CD4-positive, alpha-beta T cell treated with Interleukin-6 for 4 hours (primary cell): Measurements from ENCODE around the gene KDM4C.
"Not testable (repeated sequence)": the region's sequence is repeated elsewhere in the genome, so short reads cannot be mapped to it uniquely, and the experiment has no call there.

Source experiments
- DNase-seq: peaks from one replicate; pipeline ENCODE4 v3.0.0-alpha.2; 2020; ENCODE audit warnings: mixed read lengths

The KDM4C gene

DNA sequence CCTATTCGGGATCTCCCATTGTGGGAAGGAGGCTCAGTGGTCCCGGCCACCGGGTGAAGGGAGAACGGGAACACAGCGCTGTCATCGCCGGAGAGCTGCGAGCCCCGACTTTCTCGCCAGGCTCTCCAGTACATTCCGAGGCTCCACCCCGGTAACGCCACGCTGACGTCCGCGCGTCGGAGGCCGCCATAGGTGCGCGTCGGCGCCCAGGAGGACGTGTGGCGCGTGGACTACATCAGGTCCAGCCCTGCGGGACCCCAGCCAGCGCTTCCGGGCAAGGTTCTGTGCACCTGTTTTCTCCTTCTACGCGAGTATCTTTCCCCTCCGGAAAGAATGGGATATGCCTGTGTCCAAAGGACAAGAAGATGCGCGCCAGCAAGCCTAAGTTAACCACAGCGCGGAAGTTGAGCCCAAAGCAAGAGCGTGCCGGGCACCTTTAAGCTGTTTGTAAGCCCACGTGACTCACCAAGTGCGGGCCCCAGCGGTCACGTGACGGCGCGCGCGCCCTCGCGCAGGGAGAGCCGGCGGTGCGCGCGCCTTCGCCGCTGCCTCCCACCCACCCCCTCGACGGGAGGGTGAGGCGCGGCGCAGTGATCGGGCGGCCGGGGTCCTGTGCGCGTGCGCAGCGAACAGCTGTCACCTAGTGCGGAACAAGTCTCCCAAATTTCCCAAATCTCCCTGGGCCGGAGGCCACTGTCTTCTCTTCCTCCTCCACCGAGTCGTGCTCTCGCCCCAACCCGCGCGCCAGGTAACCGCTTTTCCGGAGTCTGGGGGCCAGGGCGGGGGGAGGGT, at the start of gene KDM4C:
KDM4C (plus strand) TSS at position 518 of the 792 bp plus-strand sequence. CDS start 35,016 bp downstream, outside the sequence.
- peak; percentile 94 for DNase-seq

DNA sequence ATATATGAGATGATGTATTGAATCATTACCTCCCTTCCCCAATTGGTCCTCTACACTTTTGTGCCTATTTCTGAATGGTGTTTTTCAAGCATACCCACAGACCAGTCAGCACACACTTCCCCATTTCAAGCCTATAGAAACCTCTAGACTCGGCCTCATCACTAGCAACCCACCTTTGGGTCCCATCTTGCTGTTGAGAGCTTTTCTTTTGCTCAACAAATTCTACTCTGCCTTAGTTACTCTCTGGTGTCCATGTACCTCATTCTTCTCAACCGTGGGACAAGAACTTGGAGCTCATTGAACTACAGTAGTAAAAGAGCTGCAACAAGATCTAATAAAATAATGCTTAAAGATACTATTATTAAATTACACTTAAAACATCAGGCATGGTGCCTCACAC, 49.0 kb upstream of the KDM4C start:
- DNase-seq = no peak

DNA sequence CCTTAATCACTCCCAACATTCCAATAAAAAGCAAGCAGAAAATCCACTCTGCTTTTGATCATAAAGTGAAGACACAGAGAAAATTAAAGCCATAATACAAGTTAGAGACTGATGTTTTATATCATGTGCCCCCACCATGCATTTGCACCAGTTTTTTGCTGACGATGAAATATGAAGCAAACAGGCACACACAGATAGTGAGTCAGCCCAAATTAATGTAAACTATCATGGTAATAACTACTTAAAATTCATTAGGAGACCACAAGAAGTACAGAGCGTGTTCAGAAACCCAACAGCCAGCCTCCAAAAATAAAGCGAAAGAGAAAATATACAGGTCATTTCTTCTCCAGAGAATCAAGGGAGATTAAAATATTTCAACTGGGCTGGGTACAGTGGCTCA, 46.4 kb upstream of the KDM4C start:
- no peak for DNase-seq

DNA sequence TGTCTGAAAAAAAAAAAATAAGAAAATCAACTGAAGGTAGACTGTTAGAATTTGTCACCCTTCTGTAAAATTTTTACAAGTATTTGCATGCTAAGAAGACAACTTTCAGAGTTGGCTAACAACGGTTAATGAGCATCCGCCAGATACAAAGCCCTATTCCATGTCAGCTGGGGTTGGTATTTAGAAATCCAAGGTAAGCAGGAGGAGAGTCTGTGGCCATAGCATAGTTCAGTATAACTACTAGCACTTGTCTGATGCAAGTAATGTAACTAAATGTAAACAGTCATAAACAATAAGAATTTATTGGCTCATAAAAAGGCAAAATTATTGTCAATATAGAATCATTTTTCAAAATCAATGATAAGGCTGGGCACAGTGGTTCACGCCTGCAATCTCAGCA, 45.7 kb upstream of the KDM4C start:
- DNase-seq = no peak

DNA sequence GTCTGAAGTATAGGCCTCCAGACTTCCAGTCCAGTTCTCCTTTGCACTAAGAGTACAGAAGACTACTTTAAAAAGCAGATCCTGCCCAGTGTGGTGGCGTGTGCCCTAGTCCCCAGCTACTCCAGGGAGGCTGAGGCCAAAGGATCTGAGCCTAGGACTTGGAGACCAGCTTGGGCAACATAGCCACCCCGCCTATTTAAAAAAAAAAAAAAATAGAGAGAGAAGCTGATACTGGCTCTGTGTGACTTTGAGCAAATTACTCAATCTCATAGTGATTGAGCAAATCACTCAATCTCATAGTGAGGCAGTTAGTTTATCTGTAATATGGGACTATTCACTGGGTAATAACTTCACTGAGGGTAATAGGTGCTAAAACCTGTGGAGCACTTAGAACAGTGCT, 43.6 kb upstream of the KDM4C start:
- no peak for DNase-seq

DNA sequence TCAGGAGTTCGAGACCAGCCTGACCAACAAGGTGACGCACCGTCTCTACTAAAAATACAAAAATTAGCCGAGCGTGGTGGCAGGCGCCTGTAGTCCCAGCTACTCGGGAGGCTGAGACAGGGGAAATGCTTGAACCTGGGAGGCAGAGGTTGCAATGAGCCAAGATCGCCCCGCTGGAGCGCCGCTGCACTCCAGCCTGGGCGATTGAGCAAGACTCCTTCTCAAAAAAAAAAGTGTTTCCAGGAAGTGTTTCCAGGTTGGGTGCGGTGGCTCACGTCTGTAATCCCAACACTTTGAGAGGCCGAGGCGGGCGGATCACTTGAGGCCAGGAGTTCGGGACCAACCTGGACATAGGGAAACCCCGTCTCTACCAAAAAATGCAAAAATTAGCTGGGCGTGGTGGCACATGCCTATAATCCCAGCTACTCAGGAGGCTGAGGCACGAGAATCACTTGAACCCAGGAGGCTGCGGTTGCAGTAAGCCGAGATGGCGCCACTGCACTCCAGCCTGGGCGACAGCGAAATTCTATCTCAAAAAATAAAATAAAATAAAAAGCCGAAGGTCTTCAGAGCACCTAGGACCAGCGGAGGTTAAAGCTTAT, 42.5 kb upstream of the KDM4C start:
- not testable (repeated sequence) for DNase-seq

DNA sequence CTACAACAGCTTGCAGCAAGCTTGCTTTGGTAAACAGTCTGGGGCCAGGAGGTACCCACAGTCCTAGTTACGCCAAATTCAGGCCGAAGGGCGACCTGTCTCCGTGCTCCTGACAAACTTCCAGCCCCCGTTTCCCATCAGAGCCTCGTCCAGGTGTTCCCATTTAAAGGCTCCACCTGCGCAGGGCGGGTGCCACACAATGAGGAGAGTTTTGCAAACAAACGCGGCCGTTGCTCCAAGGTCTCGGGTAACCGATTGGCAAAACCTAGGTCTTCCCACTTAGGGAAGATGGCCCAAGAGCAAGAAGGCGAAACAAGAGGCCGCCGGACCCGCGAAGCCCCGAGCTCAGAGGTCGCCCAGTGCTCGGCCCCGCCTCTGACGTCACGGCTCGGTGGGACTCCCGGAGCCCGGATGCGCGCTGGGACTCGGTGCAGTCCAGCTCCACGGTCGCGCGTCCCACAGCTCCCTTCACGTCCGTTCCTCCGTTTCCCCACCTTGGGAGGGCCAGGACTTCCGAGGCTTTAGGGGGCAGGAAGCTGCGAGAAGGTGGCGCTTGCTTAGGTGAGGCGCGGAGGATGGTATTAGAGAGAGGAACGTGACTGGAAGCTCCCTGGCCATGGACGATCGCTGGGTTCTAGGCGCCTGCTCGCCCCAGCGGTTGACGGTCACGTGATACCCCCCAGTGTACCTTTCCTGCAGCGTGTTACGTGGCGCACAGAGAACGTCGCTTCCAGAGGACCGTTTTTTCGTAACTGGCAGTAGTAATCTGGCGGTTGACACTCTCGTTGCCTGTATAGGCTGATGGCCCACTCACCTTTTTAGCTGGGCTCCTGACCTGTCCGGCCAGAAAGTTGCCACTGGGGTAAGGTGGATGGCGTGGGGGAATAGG, 41.8 kb upstream of the KDM4C start:
- DNase-seq = peak; percentile 74

DNA sequence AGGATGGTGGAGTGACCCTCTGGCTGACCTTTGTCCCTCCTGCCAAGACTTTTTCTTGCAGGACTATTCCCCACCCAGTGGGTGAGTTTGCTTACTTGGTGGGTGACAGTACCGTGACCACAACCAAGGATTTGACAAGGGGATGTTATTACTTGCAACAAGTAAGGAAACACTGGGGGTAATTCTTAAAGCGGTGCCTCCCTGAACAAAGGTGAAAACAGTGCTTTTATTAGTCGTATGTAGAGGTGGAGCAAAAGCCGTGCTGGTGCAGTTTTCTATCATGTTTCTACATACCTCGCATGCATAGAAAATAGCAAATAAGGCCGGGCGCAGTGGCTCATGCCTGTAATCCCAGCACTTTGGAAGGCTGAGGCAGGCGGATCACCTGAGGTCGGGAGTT, 41.0 kb upstream of the KDM4C start:
- no peak for DNase-seq

DNA sequence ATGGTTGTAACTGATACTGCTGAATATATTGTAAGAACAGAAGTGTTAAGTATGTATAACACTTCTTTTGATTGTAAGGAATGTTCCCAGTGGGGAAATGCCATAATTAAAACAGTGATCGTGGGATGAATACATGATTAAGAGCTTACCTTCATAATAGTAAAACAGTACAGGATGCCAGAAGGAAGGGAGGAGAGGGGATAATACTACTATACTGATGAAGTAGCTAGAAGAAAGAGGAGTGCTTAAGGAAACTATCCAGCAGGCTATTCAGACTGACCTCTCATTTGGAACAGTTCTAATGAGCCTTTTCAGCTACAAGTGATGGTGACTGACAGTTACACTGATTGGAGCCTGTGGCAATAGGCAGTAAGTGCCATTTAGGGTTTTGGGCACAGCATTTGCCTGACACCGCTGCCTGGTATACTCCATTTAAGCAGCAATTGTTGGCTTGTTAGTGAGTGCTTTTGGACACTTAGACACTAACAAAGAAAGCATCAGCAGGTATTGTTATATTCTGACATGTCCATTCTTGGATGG, 33.8 kb upstream of the KDM4C start:
- DNase-seq = no peak

DNA sequence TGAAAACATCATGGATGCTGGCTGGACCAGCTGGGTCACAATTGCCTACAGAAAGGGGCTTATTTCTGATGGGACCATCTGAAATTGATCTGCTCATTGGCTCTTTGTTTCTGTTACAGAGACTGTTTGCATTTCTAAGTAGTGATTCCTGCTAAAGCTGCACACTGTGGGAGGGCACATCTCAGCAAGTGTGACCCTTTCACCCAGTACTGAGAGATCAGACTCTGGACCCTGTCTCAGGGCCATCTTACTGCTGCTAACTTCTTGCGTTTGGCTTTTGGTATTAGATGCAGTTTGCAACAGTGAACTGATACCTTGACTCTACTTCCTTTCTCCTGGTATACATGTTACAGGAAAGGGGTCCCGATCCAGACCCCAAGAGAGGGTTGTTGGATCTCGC, 24.5 kb upstream of the KDM4C start:
- DNase-seq = no peak

DNA sequence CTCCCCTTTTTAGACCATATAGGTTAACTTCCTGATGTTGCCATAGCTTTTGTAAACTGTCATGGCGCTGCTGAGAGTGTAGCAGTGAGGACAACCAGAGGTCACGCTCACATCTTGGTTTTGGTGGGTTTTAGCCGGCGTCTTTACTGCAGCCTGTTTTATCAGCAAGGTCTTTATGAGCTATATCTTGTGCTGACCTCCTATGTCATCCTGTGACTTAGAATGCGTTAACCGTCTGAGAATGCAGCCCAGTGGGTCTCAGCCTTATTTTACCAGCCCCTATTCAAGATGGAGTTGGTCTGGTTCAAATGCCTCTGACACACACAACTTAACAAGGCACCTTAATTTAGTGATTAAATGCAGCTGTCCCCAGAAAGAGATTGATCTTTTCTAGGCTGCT, 23.9 kb upstream of the KDM4C start:
- DNase-seq = no peak

DNA sequence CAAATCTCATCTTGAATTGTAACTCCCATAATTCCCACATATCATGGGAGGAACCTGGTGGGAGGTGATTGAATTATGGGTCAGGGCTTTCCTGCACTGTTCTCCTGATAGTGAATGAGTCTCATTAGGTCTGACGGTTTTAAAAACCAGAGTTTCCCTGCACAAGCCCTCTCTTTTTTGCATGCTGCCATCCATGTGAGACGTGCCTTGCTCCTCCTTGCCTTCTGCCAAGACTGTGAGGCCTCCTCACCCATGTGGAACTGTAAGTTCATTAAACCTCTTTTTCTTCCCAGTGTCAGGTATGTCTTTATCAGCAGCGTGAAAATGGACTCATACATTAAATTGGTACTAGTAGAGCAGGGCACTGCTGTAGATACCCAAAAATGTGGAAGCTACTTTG, 22.4 kb upstream of the KDM4C start:
- no peak for DNase-seq

DNA sequence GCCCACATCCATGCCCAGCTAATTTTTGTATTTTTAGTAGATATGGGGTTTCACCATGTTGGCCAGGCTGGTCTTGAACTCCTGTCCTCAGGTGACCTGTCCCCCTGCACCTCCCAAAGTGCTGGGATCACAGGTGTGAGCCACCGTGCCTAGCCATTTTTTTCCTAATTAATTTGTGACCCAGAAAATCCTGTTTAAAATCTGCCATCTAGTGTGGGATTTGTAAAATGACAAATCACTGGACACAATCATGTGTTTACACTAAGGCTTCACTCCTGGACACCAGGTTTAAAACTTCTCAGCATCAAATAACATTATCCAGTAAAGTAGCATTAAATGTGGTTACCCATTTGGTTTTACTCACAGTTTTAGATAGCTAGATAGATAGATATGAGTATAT, 18.6 kb upstream of the KDM4C start:
- DNase-seq = no peak

DNA sequence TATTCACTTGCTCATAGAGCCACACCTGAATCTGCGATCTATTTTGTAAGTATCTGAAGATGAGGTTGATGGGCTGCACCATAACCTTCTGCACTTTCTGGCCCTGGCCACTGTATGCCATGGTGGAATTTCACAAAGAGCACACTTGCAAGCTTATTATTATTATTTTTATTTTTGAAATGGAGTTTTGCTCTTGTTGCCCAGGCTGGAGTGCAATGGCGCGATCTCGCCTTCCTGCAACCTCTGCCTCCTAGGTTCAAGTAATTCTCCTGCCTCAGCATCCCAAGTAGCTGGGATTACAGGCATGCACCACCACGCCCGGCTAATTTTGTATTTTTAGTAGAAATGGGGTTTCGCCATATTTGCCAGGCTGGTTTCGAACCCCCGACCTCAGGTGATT, 8.9 kb upstream of the KDM4C start:
- not testable (repeated sequence) for DNase-seq

DNA sequence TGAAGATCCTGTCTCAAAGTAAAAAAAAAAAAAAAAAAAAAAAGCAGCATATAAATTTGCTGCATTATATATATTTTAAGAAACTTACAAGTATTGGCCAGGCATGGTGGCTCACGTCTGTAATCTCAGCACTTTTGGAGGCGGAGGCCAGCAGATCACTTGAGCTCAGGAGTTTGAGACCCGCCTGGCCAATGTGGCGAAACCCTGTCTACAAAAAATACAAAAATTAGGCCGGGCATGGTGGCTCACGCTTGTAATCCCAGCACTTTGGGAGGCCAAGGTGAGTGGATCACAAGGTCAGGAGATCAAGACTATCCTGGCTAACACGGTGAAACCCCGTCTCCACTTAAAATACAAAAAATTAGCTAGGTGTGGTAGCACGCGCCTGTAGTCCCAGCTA, 2.9 kb upstream of the KDM4C start:
- not testable (repeated sequence) for DNase-seq

DNA sequence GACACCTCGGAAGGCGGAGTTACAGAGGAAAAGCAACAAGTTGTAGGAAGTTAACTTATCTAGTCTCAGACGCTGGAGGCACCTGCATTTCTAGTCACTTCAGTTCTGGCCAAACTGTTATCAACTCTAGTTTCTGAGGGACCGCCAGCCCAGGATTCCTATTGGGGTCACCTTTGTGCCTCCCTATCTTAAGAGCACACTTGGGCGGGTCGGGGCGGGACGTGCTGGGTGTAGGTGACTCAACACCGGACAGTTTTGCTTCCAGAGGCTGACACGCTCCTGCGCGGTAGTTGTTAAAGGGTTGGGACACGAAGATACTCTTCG, 679 bp upstream of the KDM4C start:
- DNase-seq = peak; percentile 77

DNA sequence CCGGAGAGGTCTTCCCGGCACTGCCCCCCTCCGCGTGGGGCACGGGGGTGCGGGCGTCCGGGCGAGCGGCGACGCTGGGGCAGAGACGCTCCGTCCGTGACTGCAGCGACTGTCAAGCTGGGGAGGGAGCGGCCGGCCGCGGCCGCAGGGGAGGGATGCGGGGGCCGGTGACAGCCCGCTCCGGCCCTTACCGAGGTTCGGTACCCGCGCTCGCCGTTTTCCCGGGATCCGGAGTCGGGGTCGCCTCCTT, 400 bp downstream of the KDM4C start:
- no peak for DNase-seq

DNA sequence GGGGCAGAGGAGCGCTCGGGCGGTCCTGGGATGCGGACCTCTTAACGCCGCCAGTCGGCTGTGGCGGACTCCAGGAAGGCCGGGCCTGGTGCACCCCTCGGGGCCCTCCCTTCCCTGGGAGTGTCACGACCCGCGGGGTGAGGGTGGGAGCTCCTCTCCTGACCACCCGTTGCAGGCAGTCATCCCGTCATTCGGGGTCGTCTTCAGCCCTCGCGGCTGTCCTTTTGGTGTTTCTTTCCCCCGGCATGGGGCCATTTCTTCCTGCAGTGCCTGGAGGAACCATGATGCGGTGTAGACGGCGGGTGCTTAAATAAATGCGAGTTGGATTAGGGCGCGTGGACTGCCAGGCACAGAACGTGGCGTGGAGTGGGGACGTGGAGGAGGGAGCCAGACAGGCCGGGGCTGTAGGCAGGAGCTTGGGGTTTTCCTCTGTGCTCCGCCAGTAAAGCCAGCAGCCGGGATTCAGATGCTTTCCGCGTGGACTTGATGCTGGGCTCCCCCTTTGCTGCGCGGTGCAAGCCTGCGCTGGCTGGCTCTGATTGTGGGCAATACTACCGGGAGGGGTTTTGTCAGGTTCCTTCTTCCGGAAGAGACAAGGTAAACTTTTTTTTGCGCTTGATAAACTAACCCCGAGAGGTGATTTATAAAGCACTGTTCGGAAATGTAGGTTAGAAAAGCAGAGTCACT, 868 bp downstream of the KDM4C start:
- DNase-seq = peak; percentile 67

DNA sequence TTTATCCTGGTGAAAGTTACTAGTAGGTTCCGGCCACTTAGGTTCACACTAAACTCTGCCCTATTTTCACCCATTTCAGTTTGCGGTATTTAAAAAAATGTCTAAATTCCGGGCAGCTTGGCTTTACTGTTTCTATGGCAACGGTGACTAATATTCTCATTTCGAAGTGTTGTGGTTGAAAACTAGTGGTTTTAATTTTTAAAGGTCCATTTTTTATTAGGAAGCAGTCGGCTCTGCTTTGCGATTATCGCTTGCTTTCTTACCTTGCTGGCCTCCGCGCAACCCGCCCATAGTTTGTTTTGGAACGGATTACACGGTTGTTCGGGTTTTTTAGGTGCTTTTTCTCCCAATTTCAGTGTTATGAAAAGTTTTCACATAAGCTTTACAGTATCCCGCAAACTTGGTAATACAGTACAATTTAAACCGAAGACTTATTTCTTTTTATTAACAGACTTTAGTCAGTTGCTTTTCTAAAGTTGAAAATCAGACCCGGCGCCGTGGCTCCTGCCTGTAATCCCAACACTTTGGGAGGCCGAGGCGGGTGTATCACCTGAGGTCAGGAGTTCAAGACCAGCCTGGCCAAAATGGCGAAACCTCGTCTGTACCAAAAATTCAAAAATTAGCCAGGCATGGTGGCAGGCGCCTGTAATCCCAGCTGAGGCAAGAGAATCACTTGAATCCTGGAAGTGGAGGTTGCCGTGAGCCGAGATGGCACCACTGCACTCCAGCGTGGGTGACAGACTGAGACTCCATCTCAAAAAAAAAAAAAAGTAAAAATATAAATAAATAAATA, 1.6 kb downstream of the KDM4C start:
- peak; percentile 36 for DNase-seq

DNA sequence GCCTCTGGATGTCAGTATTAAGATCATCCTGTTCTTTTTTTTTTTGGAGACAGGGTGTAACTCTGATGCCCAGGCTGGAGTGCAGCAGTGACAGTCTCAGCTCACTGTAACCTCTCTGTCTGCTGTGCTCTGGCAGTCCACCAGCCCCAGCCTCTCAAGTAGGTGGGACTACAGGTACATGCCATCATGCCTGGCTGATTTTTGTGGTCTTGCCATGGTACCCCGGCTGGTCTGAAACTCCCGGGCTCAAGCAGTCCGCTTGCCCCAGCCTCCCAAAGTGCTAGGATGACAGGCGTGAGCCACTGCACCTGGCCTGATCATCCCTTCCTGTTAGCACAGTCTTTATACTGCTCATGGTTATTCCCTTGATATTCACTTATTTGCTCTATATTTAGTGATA, 3.5 kb downstream of the KDM4C start:
- no peak for DNase-seq

DNA sequence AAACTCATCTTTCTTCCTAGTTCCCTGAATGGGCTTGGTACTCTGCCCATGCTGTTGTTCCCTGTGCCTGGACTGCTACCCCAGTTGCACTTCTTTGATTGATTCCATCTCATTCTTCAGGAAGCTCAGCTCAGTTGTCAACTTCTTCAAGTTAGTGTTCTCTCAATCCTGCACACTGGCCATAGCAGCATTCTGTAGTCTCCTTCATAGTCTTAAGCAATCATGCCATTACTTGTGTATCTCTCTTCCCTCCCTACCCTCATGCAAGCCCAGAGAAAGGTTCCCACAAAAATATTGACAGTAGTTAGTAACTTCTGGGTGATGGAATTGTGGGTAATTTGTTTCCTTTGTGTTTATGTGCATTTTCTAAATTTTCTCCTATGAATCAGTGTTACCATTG, 5.5 kb downstream of the KDM4C start:
- DNase-seq = no peak

DNA sequence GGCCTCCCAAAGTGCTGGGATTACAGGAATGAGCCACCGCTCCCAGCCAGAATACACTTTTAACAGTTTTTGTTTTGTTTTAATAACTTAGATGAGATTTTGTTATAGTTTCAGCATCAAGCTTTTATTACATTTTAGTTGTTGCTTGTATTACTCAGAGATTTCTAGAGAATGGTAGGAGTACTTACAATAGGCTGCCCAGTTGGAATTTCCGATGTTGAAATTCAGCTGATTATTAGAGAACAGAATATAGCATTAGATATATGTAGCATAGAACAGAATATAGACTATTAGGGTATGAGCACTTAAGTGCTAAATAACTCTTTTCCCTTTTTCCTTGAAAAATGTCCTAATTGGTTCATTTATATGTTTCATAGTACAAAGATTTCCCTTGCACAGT, 6.2 kb downstream of the KDM4C start:
- DNase-seq = no peak
